ENCODE results near the gene CDH1.

GRCh38 chr16:68746951-68747350 lies 9.9 kb downstream of the CDH1 start:
- TF ChIP-seq CTCF (conservative IDR thresholded peaks at IDR 0.05; ENCODE audit: low read depth, low read length) (no peak), EZH2phosphoT487 (IDR thresholded peaks at IDR 0.05; ENCODE audit: borderline replicate concordance, low read length) (no peak), EZH2 (IDR thresholded peaks at IDR 0.05; ENCODE audit: low read length, unreplicated experiment) (no peak)

Data from PC-3 (cell line).